Endothelial cell of umbilical vein (primary cell): ENCODE data around the gene PARP9. TPM values are rescaled to one million over a fixed set of nuclear protein-coding genes. Genes with fewer than 3 reads are reported as not detected.

Experiments
- BruUV-seq: library from RNA; stranded (reverse); fragments of 400-500 nt; replicated peaks from 2 replicates; lab custom pipeline; 2021; lab: Mats Ljungman, UMichigan
- CTCF ChIA-PET: fragments of 300-600, 350-600 bp; sonication (Branson Sonifier 250); formaldehyde crosslinking; loops from one replicate; lab custom pipeline; 2021; ENCODE audit warnings: antibody characterized with exemption, inconsistent platforms; lab: Charles Lee
- POLR2A ChIA-PET: fragments of 300-600, 350-600 bp; sonication (Branson Sonifier 250); formaldehyde crosslinking; loops from one replicate; lab custom pipeline; 2021; ENCODE audit warnings: antibody characterized with exemption, inconsistent platforms; lab: Charles Lee
- DNase-seq: peaks from one replicate; pipeline ENCODE4 v3.0.0-alpha.2; 2011; ENCODE audit warnings: low read depth, low spot score
- FAIRE-seq: peaks from 2 replicates; lab custom pipeline; 2011; peaks lifted over from hg19 to GRCh38; lab: Jason Lieb, UNC
- H2AFZ ChIP-seq: 2 replicates; pipeline ENCODE4 v1.6.0; 2012; ENCODE audit warnings: low read depth, low read length, control low read depth, inconsistent platforms
- H3K27ac ChIP-seq: 2 replicates; pipeline ENCODE4 v1.5.1; 2011; ENCODE audit warnings: low read depth, mild to moderate bottlenecking, control low read depth, low read length, moderate library complexity; ENCODE audit not compliant: insufficient read depth
- H3K27me3 ChIP-seq, 2 experiments: 2 replicates each; pipeline versions ENCODE4 v1.6.0 to v1.6.1; 2011; ENCODE audit warnings: low read length in 2 of 2, mixed read lengths in 1 of 2; ENCODE audit not compliant: control insufficient read depth in 2 of 2, insufficient read depth in 2 of 2
- H3K36me3 ChIP-seq, 2 experiments: 2 replicates in 1 of 2; 3 replicates in 1 of 2; pipeline ENCODE4 v1.5.1; 2011; ENCODE audit warnings: low read length in 2 of 2, mild to moderate bottlenecking in 1 of 2, moderate library complexity in 1 of 2; ENCODE audit not compliant: control insufficient read depth in 2 of 2, insufficient read depth in 2 of 2; ENCODE audit errors: extremely low read depth in 1 of 2
- H3K4me1 ChIP-seq: 3 replicates; pipeline ENCODE4 v1.5.1; 2011; ENCODE audit warnings: mild to moderate bottlenecking, low read length; ENCODE audit not compliant: control insufficient read depth, insufficient read depth; ENCODE audit errors: extremely low read depth
- H3K4me2 ChIP-seq: 2 replicates; pipeline ENCODE4 v1.6.1; 2011; ENCODE audit warnings: low read length, control low read depth, mixed read lengths; ENCODE audit not compliant: insufficient read depth
- H3K4me3 ChIP-seq, 3 experiments: fragments of 200-600 bp in 1 of 3; sonication (generic), shearing (Covaris generic) in 1 of 3; replicated peaks in 1 of 3; 2 replicates each; pipeline ENCODE4 v1.5.1; 2011 to 2016; ENCODE audit warnings: control low read depth in 3 of 3, low read length in 3 of 3, mild to moderate bottlenecking in 2 of 3, inconsistent platforms in 1 of 3, low read depth in 1 of 3, moderate library complexity in 1 of 3; ENCODE audit not compliant: insufficient read depth in 1 of 3
- H3K79me2 ChIP-seq: 2 replicates; pipeline ENCODE4 v1.6.0; 2012; ENCODE audit warnings: low read length, inconsistent platforms; ENCODE audit not compliant: control insufficient read depth, insufficient read depth
- H3K9ac ChIP-seq: replicated peaks from 2 replicates; pipeline ENCODE3; 2011; ENCODE audit warnings: low read length, control low read depth; ENCODE audit not compliant: insufficient read depth; ENCODE audit errors: extremely low read depth
- H3K9me1 ChIP-seq: replicated peaks from 3 replicates; pipeline ENCODE4 v1.6.0; 2011; ENCODE audit warnings: mild to moderate bottlenecking, low read length; ENCODE audit not compliant: control insufficient read depth, insufficient read depth; ENCODE audit errors: extremely low read depth
- H3K9me3 ChIP-seq: replicated peaks from 2 replicates; pipeline ENCODE4 v1.5.1; 2012; ENCODE audit warnings: low read length, inconsistent platforms; ENCODE audit not compliant: control insufficient read depth, insufficient read depth
- H4K20me1 ChIP-seq: replicated peaks from 2 replicates; pipeline ENCODE3; 2011; ENCODE audit warnings: mild to moderate bottlenecking, low read length; ENCODE audit not compliant: control insufficient read depth, insufficient read depth; ENCODE audit errors: extremely low read depth
- EZH2 ChIP-seq: IDR thresholded peaks from 2 replicates; pipeline ENCODE4 v1.6.1; 2012; ENCODE audit warnings: borderline replicate concordance, low read depth, mild to moderate bottlenecking, moderate library complexity, low read length, inconsistent platforms; ENCODE audit not compliant: severe bottlenecking
- GATA2 ChIP-seq: IDR thresholded peaks from 2 replicates; pipeline ENCODE4 v1.7.0; 2011; ENCODE audit warnings: low read depth, mild to moderate bottlenecking, moderate library complexity, mixed read lengths, low read length; ENCODE audit not compliant: insufficient read length, insufficient read depth
- JUN ChIP-seq: IDR thresholded peaks from 2 replicates; pipeline ENCODE4 v1.6.1; 2011; ENCODE audit warnings: borderline replicate concordance, low read depth; ENCODE audit not compliant: insufficient read length, insufficient read depth
- POLR2AphosphoS5 ChIP-seq: IDR thresholded peaks from 2 replicates; pipeline ENCODE4 v1.6.1; 2012; ENCODE audit warnings: low read depth, mild to moderate bottlenecking, control low read depth, low read length, moderate library complexity; ENCODE audit not compliant: insufficient read depth
- dilution Hi-C: fragments of 300-500 bp; cut with MboI; formaldehyde crosslinking; loops from one replicate; pipeline ENCODE4 v1.15.0; 2019; ENCODE audit warnings: low sequenced_read_pairs; ENCODE audit not compliant: extremely low pct_ligation_motif_present
- intact Hi-C: fragments of 100-400 bp; cut with micrococcal nuclease; formaldehyde crosslinking; loops from one replicate; pipeline ENCODE4 v1.10.0; 2022
- polyA plus RNA-seq, 4 experiments: library from polyadenylated mRNA; depleted of rRNA in 3 of 4; stranded (reverse) in 3 of 4; unstranded in 1 of 4; fragments of >200 nt; gene quantifications; 2 replicates each; pipeline versions ENCODE4 v1.2.1 to v1.2.3, GENCODE V29; 2011 to 2012; ENCODE audit warnings: missing spikeins in 1 of 4
- total RNA-seq: library from RNA; stranded (reverse); gene quantifications from 2 replicates; pipeline ENCODE4 v1.2.3, GENCODE V29; 2021

The PARP9 gene
- total and polyA plus RNA-seq, 2 donors (not counting 3 experiments of a cell fraction or from before 2014, with no cell fraction given): 10.1 to 12.5 TPM

- CTCF ChIA-PET: interaction anchor here (0.6 to 1.5 kb wide), 3 partner anchors 8 to 434 kb away, joined by 3 to 6 read pairs (median 3); no protein-coding TSS in a partner anchor
- H3K4me2 ChIP-seq: no peak overlapping the region
- H3K36me3 ChIP-seq: no peaks in the 10 kb centered on the region
- H3K9me1 ChIP-seq: no peaks in the 10 kb centered on the region
- intact Hi-C loops: no loop called here
- dilution Hi-C loops: no loop called here
- H3K9ac ChIP-seq: no peak overlapping the region
- no peak overlapping the region for H3K27ac ChIP-seq
- TF ChIP-seq POLR2AphosphoS5: no peak
- no peak for TF ChIP-seq GATA2
- no peak for TF ChIP-seq EZH2
- BruUV-seq: no TSS peak
- H3K4me1 ChIP-seq: peaks cover 14% of the 10 kb centered on the region
- no peak overlapping the region for H2AFZ ChIP-seq
- H3K79me2 ChIP-seq: peaks cover 23% of the 10 kb centered on the region
- no peak overlapping the region for H3K4me3 ChIP-seq
- H3K27me3 ChIP-seq: peaks cover 1 to 8% of the 10 kb centered on the region in 2 experiments
- no peaks in the 10 kb centered on the region for H3K9me3 ChIP-seq
- peaks cover 4% of the 10 kb centered on the region for H4K20me1 ChIP-seq
- POLR2A ChIA-PET: no interaction called here
- FAIRE-seq (no peak), DNase-seq (no peak)
Observed at GRCh38 chr3:122516846-122517360, 47.2 kb downstream of the PARP9 start.

GRCh38 chr3:122515870-122516269, 48.2 kb downstream of the PARP9 start:
- POLR2A ChIA-PET: no interaction called here
- H2AFZ ChIP-seq: no peak overlapping the region
- dilution Hi-C loops: no loop called here
- H3K9me1 ChIP-seq: no peaks in the 10 kb centered on the region
- H3K27me3 ChIP-seq: peaks cover 1 to 8% of the 10 kb centered on the region in 2 experiments
- H3K36me3 ChIP-seq: no peaks in the 10 kb centered on the region
- peaks cover 33% of the 10 kb centered on the region for H3K79me2 ChIP-seq
- H3K4me2 ChIP-seq: no peak overlapping the region
- H4K20me1 ChIP-seq: peaks cover 13% of the 10 kb centered on the region
- DNase-seq (no peak), FAIRE-seq (no peak)
- H3K4me3 ChIP-seq: no peak overlapping the region
- CTCF ChIA-PET: interaction anchor here (1.5 kb wide), 1 partner anchor 9 kb away, joined by 6 read pairs; no protein-coding TSS in a partner anchor
- no TSS peak for BruUV-seq
- intact Hi-C loops: loop anchor here (2.0 kb wide), 1 partner anchor 163 kb away; no protein-coding TSS in a partner anchor
- no peak for TF ChIP-seq JUN
- no peak overlapping the region for H3K27ac ChIP-seq
- peaks cover 14% of the 10 kb centered on the region for H3K4me1 ChIP-seq
- no peaks in the 10 kb centered on the region for H3K9me3 ChIP-seq
- no peak overlapping the region for H3K9ac ChIP-seq
